ENCODE results near the gene ASTN2.

The ASTN2 gene

GRCh38 chr9:116704470-116704869, 710.4 kb downstream of the ASTN2 start:
- CTCF ChIA-PET, result interaction anchor here (1.2 to 1.4 kb wide), 2 partner anchors 9 to 11 kb away, joined by 4 read pairs; no protein-coding TSS in a partner anchor
- POLR2A ChIA-PET, result no interaction called here
- no peak for DNase-seq (ENCODE audit: extremely low spot score)
- no peak for TF ChIP-seq CTCF (IDR thresholded peaks at IDR 0.05; ENCODE audit: control extremely low read depth, extremely low read depth, low read depth, missing control alignments)

- ChIA-PET POLR2A (no interaction called here), CTCF (no interaction called here)
- TF ChIP-seq CTCF (IDR thresholded peaks at IDR 0.05; ENCODE audit: control extremely low read depth, extremely low read depth, low read depth, missing control alignments), result no peak
- no peak for DNase-seq (ENCODE audit: extremely low spot score)
Observed at GRCh38 chr9:116703634-116704033, 711.2 kb downstream of the ASTN2 start.

- TF ChIP-seq CTCF (IDR thresholded peaks at IDR 0.05; ENCODE audit: control extremely low read depth, extremely low read depth, low read depth, missing control alignments), result no peak
- no peak for DNase-seq (ENCODE audit: extremely low spot score)
- ChIA-PET POLR2A (no interaction called here), CTCF (interaction anchor here (1.4 kb wide), 1 partner anchor 9 kb away, joined by 3 read pairs; no protein-coding TSS in a partner anchor)
Observed at GRCh38 chr9:116701940-116702642, 712.8 kb downstream of the ASTN2 start.

GRCh38 chr9:116700882-116701865, 713.7 kb downstream of the ASTN2 start:
- TF ChIP-seq CTCF (IDR thresholded peaks at IDR 0.05; ENCODE audit: control extremely low read depth, extremely low read depth, low read depth, missing control alignments), result no peak
- no peak for DNase-seq (ENCODE audit: extremely low spot score)
- CTCF ChIA-PET, result interaction anchor here (1.1 kb wide), 1 partner anchor 11 kb away, joined by 3 read pairs; no protein-coding TSS in a partner anchor
- POLR2A ChIA-PET, result no interaction called here

- DNase-seq (ENCODE audit: extremely low spot score), result no peak
- TF ChIP-seq CTCF (IDR thresholded peaks at IDR 0.05; ENCODE audit: control extremely low read depth, extremely low read depth, low read depth, missing control alignments), result no peak
- POLR2A ChIA-PET, result no interaction called here
- CTCF ChIA-PET, result interaction anchor here (0.8 to 1.1 kb wide), 2 partner anchors 10 to 11 kb away, joined by 3 read pairs; no protein-coding TSS in a partner anchor
Observed at GRCh38 chr9:116700279-116700678, 714.6 kb downstream of the ASTN2 start.

GRCh38 chr9:116697887-116698286, 717.0 kb downstream of the ASTN2 start:
- ChIA-PET POLR2A (no interaction called here), CTCF (interaction anchor here (1.2 to 2.1 kb wide), 3 partner anchors 11 to 39 kb away, joined by 3 to 9 read pairs (median 5); partner anchors contain the start of gene TRIM32)
- no peak for DNase-seq (ENCODE audit: extremely low spot score)
- TF ChIP-seq CTCF (IDR thresholded peaks at IDR 0.05; ENCODE audit: control extremely low read depth, extremely low read depth, low read depth, missing control alignments), result no peak

Measured in GM10248 (cell line).